ENCODE data around the gene TLE2. TPM values are rescaled to one million over a fixed set of nuclear protein-coding genes. Genes with fewer than 3 reads are reported as not detected.

TLE2 gene
- total RNA-seq, 4 donors from 2014 or later: 31.4 to 70.0 (median 47.5) TPM

- intact Hi-C loops (cut with DNase I; ENCODE audit: low total_unique reads) (loop anchor here (5.0 kb wide), 1 partner anchor 88 kb away; the partner anchor contains the start of gene TLE5), in situ Hi-C loops (cut with MboI; ENCODE audit: low pct_ligation_motif_present in 1 of 4, low pct_unique_long_range_greater_than_20kb in 1 of 4, low sequenced_read_pairs in 3 of 4) (loop anchor here in 2 of 4 donors (10.0 to 25.0 kb wide), 2 partner anchors 60 to 113 kb away; partner anchors contain the start of gene GNA11 (in 1 of the 2))
- Histone ChIP-seq H3K9me3 (no peaks in the 10 kb centered on the region), H3K4me3 (no peak overlapping the region), H3K27ac (peak overlapping the region; percentile 24 to 68 (median 54)), H3K36me3 (no peaks in the 10 kb centered on the region), H3K4me1 (peaks cover 17 to 43% (median 25%) of the 10 kb centered on the region in 4 donors), H3K27me3 (no peaks in the 10 kb centered on the region)
- WGBS, 2 donors (ENCODE audit: low coverage in 1 of 2): 10 to 38% methylated on average over 11 to 14 of the region's 14 CpGs
- no peak for DNase-seq
- TF ChIP-seq POLR2A (IDR thresholded peaks at IDR 0.05): no peak
- no peak for TF ChIP-seq POLR2AphosphoS5 (IDR thresholded peaks at IDR 0.05)
- TF ChIP-seq CTCF (IDR thresholded peaks at IDR 0.05): no peak
- no peak for TF ChIP-seq EP300 (IDR thresholded peaks at IDR 0.05; ENCODE audit: low read depth)
Measured at GRCh38 chr19:2974342-2975041, 54.6 kb downstream of the TLE2 start.

GRCh38 chr19:2973229-2973628 is 55.9 kb downstream of the TLE2 start:
- peaks cover 17 to 56% (median 30%) of the 10 kb centered on the region in 4 donors for H3K4me1 ChIP-seq
- 74 to 79% methylated on average over 7 to 8 of the region's 8 CpGs for WGBS, 2 donors (ENCODE audit: low coverage in 1 of 2)
- TF ChIP-seq CTCF (IDR thresholded peaks at IDR 0.05): no peak
- TF ChIP-seq POLR2A (IDR thresholded peaks at IDR 0.05): no peak
- peak in 2 of 3 donors; percentile 23 to 44 for TF ChIP-seq POLR2AphosphoS5 (IDR thresholded peaks at IDR 0.05)
- peak; percentile 2 for TF ChIP-seq EP300 (IDR thresholded peaks at IDR 0.05; ENCODE audit: low read depth)
- H3K4me3 ChIP-seq: no peak overlapping the region
- H3K9me3 ChIP-seq: no peaks in the 10 kb centered on the region
- H3K27ac ChIP-seq: peak overlapping the region; percentile 58 to 68 (median 62)
- H3K27me3 ChIP-seq: no peaks in the 10 kb centered on the region
- H3K36me3 ChIP-seq: no peaks in the 10 kb centered on the region
- in situ Hi-C loops (cut with MboI; ENCODE audit: low pct_ligation_motif_present in 1 of 4, low pct_unique_long_range_greater_than_20kb in 1 of 4, low sequenced_read_pairs in 3 of 4): loop anchor here in 2 of 4 donors (10.0 to 25.0 kb wide), 2 partner anchors 62 to 114 kb away; partner anchors contain the start of gene GNA11 (in 1 of the 2)
- no peak for DNase-seq
- intact Hi-C loops (cut with DNase I; ENCODE audit: low total_unique reads): no loop called here

- DNase-seq: no peak
- peak overlapping the region; percentile 6 to 65 (median 57) for H3K27ac ChIP-seq
Measured at GRCh38 chr19:2970201-2970835, 58.8 kb downstream of the TLE2 start.

More at GRCh38 chr19:2970201-2970835, 58.8 kb downstream of the TLE2 start:
- no peaks in the 10 kb centered on the region for H3K9me3 ChIP-seq
- no peak for TF ChIP-seq POLR2A (IDR thresholded peaks at IDR 0.05)
- no peak for TF ChIP-seq CTCF (IDR thresholded peaks at IDR 0.05)
- TF ChIP-seq POLR2AphosphoS5 (IDR thresholded peaks at IDR 0.05): no peak
- TF ChIP-seq EP300 (IDR thresholded peaks at IDR 0.05; ENCODE audit: low read depth): no peak
- H3K27me3 ChIP-seq: no peaks in the 10 kb centered on the region
- peaks cover 0 to 32% (median 13%) of the 10 kb centered on the region in 4 donors for H3K4me1 ChIP-seq
- no peak overlapping the region for H3K4me3 ChIP-seq
- 65 to 81% methylated on average over 4 to 9 of the region's 9 CpGs for WGBS, 2 donors (ENCODE audit: low coverage in 1 of 2)
- no peaks in the 10 kb centered on the region for H3K36me3 ChIP-seq
- intact Hi-C loops (cut with DNase I; ENCODE audit: low total_unique reads): no loop called here
- in situ Hi-C loops (cut with MboI; ENCODE audit: low pct_ligation_motif_present in 1 of 4, low pct_unique_long_range_greater_than_20kb in 1 of 4, low sequenced_read_pairs in 3 of 4): loop anchor here in 2 of 4 donors (10.0 to 25.0 kb wide), 2 partner anchors 64 to 117 kb away; partner anchors contain the start of gene GNA11 (in 1 of the 2)

Data from transverse colon (tissue), 4 donors.